Fibroblast of lung (primary cell): ENCODE measurements around the gene HRC.

Source experiments
- EZH2 ChIP-seq: IDR thresholded peaks from 2 replicates; pipeline ENCODE4 v1.5.1; 2012; ENCODE audit warnings: low read length, control low read depth, mild to moderate bottlenecking; ENCODE audit errors: missing control alignments
- TF ChIP-seq, protein P1 (sequence below), 2 donors: IDR thresholded peaks in 1 of 2; conservative IDR thresholded peaks in 1 of 2; 1 replicate in 1 of 2; 2 replicates in 1 of 2; pipeline ENCODE4 v1.5.1; 2011 to 2012; ENCODE audit warnings: low read length in 2 of 2, control low read depth in 1 of 2, inconsistent platforms in 1 of 2, low read depth in 1 of 2, mild to moderate bottlenecking in 1 of 2

DNA sequence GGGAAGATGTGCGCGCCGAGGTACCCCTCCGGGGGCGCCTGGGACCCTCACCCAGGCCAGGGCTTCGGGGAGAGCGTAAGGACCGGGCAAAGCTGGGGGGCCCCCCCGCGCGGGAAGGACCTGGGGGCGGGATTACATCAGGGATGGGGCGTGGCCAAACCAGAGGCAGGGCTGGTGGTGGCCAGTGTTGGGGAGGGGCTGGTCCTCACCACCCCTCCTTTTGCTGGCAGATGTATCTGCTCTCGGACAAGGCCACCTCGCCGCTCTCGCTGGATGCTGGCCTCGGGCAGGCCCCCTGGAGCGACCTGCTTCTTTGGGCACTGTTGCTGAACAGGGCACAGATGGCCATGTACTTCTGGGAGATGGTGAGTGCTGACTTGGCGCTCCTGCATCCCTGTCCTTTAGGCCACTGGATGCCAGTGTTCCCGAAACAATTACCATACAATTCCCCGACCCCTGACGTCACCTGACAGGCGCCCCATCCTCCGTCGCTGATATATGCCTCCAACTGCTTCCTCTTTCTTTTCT, 27.7 kb upstream of the HRC start:
- TF ChIP-seq, protein P1, sequence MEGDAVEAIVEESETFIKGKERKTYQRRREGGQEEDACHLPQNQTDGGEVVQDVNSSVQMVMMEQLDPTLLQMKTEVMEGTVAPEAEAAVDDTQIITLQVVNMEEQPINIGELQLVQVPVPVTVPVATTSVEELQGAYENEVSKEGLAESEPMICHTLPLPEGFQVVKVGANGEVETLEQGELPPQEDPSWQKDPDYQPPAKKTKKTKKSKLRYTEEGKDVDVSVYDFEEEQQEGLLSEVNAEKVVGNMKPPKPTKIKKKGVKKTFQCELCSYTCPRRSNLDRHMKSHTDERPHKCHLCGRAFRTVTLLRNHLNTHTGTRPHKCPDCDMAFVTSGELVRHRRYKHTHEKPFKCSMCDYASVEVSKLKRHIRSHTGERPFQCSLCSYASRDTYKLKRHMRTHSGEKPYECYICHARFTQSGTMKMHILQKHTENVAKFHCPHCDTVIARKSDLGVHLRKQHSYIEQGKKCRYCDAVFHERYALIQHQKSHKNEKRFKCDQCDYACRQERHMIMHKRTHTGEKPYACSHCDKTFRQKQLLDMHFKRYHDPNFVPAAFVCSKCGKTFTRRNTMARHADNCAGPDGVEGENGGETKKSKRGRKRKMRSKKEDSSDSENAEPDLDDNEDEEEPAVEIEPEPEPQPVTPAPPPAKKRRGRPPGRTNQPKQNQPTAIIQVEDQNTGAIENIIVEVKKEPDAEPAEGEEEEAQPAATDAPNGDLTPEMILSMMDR (conservative IDR thresholded peaks at IDR 0.05 in 1 of 2, IDR thresholded peaks at IDR 0.05 in 1 of 2; ENCODE audit: low read depth in 1 of 2, low read length in 2 of 2): no peak
- no peak for TF ChIP-seq EZH2
